Inferior parietal cortex (tissue), 1 donor: Measurements from ENCODE around the gene ZNF750.
A peak's percentile ranks its signal among the peaks of the same experiment; 100 is the strongest.
"Not testable (repeated sequence)": the region's sequence is repeated elsewhere in the genome, so short reads cannot be mapped to it uniquely, and the experiment has no call there.

Experiments used
- DNase-seq: peaks from one replicate; pipeline ENCODE4 v3.0.0-alpha.2; 2016; ENCODE audit errors: extremely low spot score

The ZNF750 gene

DNA sequence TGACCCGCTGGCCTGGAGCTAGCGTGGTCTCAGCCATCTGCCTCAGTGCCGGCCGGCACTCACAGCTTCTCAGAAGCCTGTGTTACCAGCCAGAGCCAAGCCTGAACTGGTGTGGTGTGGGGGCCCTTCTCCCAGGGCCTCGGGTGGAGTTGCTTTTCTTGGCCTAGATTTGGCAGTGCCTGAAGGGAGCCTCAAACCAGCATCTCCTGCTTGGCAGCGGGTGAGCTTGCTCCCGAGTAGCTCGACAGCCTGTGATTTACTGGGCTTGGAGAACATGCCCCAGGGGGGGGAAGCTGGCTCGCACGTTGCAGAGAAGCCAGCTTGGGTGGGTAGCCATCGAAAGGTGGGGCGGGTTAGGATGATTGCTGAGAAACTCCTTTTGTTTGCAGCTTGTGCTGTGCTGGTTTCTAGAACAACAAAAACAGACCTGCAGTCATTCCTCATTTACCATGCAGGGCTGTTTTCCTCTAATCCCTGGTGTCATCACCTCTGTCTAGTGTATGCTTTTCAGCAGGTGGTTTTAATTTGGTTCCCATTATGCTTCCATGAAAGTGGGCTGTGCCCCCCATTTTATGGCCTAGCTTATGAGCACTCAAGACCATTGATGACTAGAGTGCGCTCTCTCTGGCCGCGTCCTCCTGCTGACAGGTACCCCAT, 45.7 kb downstream of the ZNF750 start:
- DNase-seq = no peak

DNA sequence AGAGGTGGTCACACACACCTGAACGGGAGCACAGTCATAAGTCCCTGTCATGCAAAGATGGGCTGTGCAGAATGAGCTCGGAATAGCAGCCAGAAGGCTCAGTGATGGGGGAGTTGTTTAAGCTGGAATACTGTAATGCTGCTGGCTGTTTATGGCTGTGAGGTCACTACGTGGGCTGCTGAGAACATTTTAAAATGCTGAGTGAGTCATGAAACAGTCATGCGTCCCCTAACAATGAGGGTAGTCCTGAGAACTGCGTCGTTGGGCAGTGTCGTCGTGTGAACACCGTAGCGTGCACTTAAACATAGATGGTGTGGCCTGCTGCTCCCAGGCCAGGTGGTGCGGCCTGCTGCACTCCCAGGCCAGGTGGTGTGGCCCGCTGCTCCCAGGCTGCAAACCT, 48.3 kb downstream of the ZNF750 start:
- DNase-seq = no peak

DNA sequence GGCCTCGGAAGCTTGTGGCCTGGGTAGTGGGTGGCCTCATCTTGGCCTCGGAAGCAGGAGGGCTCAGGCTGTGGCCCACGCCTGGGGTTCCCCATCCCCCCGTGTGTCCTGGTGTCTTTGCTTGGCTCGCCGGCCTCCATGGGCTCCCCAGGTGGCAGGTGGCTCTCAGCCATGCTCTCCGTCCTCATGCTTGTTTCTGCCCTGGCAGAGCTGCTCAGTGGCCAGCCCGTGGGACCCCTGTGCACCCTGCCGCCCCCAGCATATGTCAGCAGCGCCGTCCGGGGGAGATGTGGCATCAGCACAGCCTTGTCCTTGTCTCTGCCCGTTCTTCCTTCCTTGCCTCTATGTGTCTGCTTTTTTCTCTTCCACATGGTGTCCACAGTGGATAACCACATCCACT, 49.4 kb downstream of the ZNF750 start:
- DNase-seq = no peak

DNA sequence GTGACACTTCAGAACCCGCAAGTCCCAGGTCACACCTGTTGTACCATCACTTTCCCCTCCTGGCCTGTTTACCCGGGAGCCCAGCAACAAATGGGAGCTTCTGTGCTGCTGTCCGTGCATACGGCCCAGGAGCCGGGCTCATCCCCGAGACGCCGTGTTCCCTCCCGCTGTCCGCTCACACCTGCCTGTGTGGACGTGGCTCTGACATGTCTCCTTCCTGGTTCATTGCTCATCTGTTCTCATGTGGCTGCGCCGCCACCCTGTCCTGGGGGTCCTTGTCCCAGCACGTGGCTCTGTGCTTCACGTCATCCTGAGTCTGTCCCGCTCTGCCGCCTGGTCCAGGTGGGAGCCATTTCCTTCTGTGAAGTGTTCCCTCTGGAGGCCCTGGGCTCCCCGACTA, 50.0 kb downstream of the ZNF750 start:
- no peak for DNase-seq

DNA sequence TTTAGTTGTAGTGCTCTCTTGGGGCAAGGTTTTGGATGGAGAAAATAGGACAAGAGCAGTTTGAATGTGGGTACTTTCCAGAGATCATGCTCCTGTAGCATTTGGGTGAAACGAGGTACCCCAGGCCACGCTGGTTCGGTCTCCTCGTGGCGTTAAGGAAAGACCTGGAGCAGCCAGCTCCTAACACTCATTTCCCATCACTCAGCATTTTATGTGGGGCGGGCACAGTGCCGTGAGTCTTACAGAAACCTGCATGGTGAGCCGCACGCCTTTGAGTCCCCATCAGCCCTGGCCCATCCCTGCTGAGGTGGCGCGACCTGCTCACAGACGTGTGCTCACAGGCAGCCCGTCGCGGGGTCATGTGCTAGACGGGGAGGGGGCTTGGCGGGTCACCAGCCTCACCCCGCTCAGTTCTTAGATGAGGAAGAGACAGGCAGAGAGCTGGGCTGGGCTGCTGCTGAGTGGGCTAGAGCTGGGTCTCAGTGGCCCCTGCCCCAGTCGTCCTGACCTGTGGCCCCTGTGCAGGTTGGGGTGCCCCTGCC, 50.7 kb downstream of the ZNF750 start:
- no peak for DNase-seq

DNA sequence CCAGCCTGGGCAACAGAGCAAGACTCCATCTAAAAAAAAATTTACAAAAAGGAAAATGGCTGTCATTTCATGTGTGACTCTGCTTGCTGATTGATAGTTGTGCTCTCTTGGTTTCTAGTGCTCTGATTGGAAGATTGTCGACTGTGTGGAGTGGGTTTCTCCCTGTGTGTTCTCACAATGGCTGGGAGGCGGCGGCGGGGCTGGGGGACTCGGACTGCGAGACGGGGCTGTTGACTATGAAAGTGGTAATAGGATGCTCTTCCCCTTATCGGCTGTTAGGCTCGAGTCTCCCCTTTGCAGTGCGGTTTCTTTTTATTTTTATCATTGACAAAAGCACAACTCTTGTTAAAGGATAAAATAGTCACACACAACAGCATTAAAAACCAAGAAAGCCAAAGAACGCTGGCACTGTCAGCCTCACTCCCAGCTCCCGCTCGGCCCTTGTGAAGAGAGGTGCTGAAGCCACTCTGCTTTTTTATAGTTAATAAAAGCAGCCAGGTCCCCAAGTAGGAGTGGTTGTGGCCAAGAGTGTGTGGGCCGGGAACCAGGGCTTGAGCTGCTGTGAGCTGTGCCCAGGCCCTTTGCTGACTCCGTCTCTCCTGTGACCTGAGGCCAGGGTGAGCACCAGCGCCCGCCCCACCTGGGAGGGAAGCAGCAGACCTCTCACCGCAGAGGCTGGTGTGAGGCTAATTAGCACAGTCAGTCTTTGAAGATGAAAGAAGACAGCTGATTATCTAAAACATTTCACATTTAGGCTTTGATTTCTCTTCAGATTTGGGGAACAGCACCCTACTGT, 51.4 kb downstream of the ZNF750 start:
- DNase-seq = no peak

DNA sequence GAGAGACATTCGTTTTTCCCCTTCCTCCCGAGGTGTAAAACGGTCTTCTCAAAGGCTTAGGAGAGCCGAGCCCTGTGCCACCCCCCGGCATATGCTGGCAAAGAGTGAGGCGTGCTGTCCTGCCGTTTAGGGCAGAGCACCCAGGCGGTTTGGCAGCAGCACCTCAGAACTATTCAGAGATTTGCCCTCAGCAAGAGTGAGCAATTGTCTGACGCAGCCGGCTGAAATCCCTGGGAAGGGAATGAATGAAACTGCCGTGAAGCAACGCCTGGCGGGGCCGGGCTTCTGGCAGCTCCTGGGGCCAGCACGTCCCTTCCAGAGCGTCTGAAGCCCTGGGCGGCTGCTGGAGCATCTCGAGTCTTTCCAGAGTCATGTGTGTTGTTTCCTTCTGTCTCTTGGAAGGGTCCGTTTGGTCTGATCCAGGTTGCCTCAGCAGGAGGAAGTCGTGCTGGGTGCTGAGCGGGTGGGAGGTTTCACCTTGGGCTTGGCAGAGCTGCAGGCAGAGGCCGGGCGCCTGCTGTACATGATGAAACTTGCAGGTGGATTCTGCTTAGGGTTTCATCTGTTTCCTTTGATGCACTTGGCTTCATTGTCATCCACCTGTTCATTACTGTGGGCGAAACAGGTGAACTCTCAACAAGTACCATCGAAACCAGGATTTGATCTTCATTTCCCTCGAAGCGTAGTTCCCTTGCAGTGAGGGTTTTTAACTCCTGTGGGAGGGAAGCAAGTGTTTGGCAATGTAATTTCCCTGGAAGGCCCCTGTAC, 52.6 kb downstream of the ZNF750 start:
- no peak for DNase-seq

DNA sequence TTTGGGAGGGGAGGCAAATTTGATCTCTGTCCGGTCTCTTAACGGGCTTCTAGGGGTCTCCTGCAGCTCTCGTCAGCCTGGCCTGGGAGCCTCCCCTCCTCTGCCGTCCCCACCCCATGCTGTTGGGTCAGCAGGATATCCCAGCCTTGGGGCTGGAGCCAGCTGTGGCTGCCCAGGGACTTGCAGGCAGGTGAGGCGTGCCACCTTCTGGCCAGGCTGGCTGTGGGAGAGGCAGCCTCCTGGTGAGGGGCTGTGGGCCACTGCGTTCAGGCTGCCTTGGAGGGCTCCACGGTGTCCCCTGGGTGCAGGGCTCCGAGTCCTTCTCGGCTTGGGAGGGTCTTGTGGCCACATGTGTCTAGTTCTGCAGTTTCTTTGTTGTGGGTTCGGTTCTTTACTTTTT, 53.4 kb downstream of the ZNF750 start:
- DNase-seq = no peak

DNA sequence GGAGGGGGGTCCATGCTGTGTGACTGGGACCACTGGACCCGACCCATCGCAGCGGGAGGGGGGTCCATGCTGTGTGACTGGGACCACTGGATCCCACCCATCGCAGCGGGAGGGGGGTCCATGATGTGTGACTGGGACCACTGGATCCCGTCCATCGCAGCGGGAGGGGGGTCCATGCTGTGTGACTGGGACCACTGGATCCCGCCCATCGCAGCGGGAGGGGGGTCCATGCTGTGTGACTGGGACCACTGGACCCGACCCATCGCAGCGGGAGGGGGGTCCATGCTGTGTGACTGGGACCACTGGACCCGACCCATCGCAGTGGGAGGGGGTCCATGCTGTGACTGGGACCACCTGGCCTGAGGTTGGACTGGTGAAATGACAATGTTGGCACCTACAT, 54.2 kb downstream of the ZNF750 start:
- DNase-seq = not testable (repeated sequence)

DNA sequence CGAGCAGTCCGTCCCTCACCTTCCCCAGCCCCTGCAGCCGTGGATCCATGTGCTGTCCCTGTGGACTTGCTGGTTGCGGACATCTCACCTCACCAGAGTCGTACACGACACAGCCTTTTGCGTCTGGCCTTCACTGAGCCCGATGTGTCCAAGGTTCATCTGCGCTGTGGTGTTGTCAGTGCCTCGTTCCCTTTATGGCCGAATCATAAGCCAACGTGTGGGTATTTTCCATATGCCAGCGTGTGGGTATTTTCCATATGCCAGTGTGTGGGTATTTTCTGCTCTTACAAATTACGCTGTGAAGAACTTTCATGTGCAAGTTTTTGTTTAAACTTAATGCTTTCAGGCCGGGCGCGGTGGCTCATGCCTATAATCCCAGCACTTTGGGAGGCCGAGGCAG, 56.3 kb downstream of the ZNF750 start:
- no peak for DNase-seq

DNA sequence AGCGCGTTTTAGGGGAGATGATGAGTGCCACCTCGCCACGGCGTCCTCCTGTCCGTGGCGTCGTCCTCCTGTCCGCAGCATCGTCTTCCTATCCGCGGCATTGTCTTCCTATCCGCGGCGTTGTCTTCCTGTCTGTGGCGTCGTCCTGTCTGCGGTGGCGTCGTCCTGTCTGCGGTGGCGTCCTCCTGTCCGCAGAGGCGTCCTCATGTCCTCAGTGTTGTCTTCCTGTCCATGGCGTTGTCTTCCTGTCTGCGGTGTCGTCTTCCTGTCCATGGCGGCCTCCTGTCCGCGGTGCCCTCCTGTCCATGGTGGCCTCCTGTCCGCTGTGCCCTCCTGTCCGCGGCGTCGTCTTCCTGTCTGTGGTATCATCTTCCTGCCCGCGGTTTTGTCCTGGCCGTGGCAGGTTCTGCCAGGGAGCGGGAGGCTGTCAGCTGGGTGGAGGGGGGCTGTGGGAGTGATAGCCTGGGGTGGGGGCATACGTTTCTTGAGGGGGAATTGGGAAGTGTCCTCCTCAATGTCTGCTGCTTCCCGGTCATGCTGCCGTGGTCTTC, 57.1 kb downstream of the ZNF750 start:
- no peak for DNase-seq

DNA sequence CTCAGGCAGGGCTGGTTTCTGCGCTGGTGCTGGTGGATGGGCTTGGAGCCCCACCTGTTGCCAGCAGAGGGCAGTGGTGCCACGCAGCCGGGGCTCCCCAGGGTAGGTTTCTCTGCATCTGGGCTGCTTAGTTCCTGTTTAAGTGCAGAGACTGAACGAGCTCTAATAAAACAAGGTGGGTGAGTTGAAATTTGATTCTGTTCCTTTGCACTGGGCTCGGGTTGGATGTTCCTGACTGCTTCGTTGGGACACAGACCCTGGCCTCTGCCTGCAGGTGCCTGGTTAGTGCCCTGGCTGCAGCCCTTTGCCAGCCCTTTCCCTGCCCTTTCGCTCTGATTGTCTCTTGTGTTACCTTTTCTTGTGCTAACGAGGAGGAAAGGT, 57.9 kb downstream of the ZNF750 start:
- peak; percentile 75 for DNase-seq

DNA sequence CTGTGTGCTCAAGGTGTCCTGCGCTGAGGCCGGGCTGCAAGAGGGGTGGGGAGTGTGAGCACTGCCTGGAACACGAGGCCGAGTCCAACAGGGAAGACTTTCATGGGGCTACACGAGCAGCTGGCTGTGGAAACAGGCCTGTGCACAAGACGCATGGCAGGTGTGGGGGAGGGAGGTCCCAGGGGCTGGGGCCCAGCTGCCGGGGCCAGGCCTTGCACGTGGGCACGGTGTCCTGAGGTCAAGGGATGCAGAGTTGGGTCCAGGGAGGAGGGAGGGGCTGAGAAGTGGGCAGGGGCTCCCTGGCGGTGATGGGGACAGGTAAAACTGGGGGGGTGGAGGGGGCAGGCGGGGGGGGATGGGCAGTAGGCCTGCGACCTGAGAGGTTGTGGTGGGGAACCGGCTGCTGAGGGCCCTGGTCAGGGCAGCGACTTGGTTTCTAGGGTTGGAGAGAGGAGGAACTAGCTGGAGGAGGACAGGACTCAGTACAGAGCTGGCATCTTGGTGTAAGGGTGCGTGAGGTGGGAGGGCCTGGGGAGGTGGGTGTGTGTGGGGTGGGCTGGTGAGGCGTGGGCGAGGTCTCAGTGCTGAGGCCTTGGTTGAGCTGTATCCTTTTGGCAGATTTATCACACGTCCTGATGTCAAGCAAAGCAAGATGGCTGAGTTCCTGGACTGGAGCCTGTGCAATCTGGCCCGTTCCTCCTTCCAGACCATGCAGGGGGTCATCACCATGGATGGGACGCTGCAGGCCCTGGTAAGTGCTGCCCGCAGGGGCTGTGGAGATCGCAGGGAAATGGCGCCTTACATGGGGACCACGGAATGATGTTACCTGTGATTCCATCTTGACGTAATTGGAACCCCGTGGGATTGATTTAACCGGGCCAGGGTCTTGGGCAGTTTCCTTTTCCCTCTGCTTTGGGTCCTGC, 58.6 kb downstream of the ZNF750 start:
- no peak for DNase-seq

DNA sequence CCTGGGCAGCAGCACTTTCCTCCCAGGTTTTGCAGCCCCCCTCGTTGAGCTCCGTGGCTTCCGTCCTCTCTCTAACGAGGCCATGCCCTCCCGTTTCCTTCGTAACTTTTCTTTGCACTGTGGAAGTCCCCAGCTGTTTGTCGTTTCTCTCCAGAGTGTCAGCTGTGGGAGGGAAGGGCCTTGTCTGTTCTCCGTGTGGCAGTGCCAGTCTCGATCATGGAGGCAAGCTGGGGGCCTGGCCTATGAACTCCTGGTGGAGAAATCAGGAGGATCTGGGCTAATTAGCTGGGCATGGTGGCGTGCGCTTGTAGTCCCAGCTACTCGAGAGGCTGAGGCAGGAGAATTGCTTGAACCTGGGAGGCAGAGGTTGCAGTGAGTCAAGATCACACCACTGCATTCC, 59.6 kb downstream of the ZNF750 start:
- DNase-seq = no peak

DNA sequence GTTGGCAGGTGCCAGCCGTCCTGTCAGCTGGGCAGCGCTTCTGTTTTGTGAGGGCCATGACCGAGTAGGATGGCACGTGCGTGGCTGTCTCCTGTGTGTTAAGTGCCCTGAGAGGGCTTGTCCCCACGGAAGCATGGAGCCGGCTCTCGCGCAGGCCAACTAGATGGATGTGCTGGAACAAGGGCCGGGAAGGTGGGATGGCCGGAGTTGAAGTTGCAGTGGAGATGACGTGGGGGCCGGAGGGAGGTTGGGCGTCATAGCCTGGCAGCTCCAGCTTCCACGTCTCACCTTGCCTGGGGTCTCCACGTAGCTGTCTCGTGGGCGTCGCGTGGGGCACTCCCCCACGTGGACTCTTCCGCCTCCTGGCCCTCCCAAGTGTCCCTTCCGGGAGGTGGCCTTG, 60.3 kb downstream of the ZNF750 start:
- DNase-seq = no peak
